ENCODE results near the gene TRIM14.
"Not testable (repeated sequence)": the region's sequence is repeated elsewhere in the genome, so short reads cannot be mapped to it uniquely, and the experiment has no call there.

TRIM14 gene

DNA sequence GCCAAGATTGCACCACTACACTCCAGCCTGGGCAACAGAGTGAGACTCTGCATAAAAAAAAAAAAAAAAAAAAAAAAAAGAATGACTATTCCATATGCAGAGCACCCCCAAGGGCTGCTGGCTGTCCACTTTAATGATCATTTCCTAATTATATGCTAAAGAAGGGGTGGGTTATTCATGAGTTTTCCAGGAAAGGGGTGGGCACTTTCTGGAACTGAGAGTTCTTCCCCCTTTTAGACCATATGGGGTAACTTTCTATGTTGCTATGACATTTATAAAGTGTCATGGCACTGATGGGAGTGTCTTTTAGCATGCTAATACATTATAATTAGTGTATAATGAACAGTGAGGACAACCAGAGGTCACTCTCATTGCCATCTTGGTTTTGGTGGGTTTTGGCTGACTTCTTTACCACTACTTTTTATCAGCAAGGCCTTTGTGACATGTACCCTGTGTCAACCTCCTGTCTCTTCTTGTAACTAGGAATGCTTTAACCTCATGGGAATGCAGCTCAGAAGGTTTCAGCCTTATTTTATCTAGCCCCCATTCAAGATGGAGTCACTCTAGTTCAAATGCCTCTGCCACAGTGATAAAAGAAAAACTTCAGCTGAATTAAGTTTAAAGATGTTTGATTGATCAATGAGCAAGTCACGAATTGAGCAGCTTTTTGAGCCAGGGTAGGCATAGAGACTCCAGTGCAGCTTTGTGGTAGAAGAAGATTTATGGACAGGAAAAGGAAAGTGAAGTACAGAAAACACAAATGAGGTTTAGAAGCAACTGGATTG is 69.5 kb downstream of the TRIM14 start:
- no peak for DNase-seq (ENCODE audit: low read depth, low spot score)

DNA sequence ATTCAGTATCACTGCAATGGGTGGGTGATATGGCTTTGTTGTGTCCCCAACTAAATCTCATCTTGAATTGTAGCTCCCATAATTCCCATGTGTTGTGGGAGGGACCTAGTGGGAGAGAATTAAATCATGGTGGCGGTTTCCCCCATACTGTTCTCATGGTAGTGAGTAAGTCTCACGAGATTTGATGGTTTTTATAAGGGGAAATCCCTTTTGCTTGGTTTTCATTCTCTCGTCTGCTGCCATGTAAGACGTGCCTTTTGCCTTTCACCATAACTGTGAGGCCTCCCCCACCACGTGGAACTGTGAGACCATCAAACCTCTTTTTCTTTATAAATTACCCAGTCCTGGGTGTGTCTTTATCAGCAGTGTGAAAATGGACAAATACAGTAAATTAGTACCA is 72.0 kb downstream of the TRIM14 start:
- no peak for DNase-seq (ENCODE audit: low read depth, low spot score)

DNA sequence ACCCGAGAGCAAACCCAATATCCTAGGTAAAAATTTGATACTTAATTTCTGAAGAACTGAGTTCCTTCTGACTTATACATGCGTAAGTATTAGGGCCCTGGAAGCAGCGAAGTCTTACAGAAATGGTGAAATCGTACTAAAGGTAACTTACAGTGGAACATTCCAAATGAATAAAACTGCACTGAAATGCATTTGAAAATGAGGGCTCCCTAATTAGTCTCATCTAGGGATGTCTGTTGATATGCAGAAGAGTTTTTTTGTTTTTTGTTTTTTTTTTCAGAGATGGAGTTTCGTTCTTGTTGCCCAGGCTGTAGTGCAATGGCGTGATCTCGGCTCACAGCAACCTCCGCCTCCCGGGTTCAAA is 72.9 kb downstream of the TRIM14 start:
- DNase-seq (ENCODE audit: low read depth, low spot score), result no peak

DNA sequence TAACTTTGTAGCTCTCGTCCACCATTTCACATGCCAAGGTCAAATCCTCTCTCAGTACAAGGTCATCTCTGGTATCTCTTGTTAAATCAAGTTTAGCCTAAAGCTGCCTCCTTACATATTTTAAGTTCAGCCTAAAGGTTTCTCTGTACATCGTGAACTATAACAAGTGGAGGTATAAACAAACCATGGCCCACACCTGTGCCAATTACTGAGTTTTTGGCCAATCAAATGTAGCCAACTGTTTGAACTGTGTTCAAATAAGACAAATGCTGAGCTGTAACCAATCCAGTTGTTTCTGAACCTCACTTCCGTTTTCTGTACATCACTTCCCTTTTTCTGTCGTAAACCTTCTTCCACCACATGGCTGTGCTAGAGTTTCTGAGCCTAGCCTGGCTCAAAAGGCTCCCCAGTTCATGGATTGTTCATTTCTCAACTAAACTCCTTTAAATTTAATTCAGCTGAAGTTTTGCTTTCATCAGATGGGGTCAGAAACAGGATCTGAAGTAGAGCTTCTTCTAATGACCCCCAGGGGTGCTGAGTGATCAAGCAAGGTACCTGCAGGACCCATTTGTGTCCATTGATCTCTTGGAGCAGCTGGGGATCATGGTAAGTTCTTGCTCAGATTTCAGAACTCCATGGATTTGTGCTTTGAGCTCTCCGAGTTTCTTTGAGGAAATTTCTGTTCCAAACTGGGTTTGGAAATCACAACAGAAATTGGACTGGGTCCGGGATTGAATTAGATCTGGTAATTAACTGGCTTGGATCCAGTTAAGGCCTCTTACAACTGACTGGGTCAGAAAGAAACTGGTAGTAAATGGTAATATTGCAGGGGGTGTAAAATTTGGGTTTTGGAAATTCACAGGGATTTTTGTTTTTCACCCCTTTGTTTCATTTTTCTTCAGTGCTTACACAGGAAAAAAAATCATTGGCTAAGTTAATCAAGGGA is 73.5 kb downstream of the TRIM14 start:
- DNase-seq (ENCODE audit: low read depth, low spot score), result no peak

DNA sequence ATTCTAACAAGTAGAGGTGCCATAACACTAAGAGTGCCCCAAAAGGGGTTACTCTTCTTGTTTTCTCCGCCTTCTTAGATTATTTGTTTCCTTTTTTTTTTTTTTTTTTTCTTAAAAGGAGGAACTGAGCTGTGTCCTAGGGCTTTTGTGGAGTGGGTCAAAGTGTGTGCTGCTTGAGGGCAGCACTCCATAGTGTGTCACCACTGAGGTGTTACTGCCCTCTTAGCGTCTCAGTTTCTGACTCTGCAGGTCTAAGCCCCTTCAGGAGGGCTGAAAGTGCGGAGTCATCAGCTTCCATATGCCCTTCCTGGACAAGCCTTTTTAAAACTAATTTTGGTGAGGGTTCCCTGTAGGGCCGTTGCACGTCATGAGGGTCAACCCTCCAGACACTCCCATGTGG is 75.1 kb downstream of the TRIM14 start:
- DNase-seq (ENCODE audit: low read depth, low spot score), result no peak

DNA sequence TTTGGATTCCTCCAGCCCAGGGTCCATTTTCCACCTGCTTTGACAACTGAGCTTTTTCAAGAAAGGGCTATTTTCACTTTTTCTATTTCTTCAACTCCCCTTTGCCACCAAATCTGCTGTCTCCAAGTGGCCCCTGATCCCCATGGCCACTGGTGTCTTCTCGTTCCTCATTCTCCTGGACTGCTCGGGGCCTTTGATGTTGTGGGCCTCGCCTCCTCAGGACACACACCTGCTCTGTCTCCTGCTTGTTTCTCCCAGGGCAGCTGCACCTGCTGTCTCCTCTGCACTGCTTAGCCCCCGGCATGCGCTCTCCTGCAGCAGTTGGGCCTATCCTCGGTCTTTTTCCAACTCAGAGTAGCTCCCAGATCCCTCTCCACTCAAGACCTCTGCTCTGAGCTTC is 78.8 kb downstream of the TRIM14 start:
- DNase-seq (ENCODE audit: low read depth, low spot score), result no peak

DNA sequence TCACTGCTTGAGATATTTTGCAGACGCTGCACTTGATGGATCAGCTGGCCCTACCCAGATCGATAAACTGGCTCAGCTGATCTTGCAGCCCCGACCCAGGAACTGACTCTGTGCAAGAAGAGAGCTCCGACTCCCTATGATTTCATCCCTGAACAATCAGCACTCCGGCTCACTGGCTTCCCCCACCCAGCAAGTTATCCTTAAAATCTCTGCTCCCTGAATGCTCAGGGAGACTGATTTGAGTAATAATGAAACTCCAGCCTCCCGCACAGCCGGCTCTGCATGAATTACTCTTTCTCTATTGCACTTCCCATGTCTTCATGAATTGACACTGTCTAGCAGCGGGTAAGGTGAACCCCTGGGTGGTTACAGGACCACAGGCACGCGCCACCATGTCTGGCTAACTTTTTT is 79.4 kb downstream of the TRIM14 start:
- no peak for DNase-seq (ENCODE audit: low read depth, low spot score)

DNA sequence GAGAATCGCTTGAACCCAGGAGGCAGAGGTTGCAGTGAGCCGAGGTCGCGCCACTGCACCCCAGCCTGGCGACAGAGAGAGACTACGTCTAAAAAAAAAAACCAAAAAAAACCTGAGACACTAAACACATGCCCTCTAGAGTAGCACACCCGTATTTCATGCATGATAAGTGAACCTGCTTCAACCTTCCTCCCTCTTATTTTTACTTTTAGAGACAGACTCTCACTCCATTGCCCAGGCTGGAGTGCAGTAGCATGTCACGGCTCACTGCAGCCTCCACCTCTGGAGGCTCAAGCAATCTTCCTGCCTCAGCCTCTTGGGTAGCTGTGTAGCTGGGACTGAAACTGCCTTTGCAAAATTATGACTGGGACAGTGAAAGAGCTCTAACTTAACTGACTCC is 80.1 kb downstream of the TRIM14 start:
- DNase-seq (ENCODE audit: low read depth, low spot score), result no peak

DNA sequence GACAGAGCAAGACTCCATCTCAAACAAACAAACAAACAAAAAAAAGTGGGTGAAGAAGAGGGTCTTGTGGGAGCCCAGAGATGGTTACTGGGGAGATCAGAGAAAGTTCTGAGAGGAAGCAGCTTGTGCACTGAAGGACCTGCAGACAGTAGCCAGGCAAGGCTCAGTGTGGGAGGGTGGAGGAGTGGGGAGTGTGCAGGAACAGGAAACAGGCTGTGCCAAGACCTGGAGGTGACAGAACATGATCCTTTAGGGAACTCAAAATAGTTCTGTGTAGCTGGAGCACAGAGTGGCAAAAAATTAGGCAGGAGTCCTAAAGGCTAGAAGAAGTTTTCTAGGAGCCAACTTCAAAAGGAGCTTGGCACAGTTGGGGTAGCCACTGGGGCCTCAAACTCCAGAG is 81.7 kb downstream of the TRIM14 start:
- DNase-seq (ENCODE audit: low read depth, low spot score), result no peak

DNA sequence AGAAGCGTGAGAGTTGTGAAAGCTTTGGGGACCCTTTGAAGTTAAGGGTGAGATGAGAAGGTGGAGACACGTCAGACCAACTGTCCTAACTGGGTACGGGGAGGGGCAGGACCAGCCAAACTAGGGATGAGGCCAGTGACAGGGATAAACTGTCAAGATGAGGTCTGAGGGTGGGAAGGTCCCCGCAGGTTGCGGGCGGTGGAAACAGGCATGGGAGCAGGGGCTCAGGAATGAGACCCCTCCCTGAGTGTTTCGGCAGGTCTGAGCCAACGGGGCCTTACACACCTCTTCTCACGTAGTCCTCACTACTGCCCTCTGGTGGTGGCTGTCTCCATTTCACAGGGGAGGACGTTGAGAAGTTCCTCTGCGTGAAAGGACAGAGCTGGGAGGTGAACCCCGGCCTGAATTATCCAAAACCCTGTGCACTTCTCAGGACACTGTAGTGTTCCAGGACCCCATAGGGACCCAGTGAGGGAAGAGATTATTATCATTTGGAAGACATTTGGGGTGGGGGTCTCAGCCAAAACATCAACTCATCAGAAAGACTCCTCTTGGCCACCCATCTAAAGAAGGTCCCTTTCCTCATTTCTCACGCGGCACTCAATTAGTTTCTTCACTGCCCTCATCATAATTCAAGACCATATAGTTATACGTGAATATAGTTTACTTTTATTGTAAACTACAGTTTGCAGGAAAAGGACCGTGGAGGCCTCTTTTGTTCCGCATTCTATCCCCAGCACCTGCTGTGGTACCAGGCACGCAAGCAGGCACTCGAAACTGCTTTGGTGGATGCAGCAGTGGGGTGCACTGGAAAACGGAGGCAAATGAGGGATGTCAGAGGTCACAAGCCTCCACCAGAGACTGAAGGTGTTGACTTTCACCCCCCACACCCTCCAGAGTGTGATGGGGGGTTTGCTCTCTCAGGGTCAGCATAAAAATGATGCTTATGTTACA is 84.2 kb downstream of the TRIM14 start:
- no peak for DNase-seq (ENCODE audit: low read depth, low spot score)

DNA sequence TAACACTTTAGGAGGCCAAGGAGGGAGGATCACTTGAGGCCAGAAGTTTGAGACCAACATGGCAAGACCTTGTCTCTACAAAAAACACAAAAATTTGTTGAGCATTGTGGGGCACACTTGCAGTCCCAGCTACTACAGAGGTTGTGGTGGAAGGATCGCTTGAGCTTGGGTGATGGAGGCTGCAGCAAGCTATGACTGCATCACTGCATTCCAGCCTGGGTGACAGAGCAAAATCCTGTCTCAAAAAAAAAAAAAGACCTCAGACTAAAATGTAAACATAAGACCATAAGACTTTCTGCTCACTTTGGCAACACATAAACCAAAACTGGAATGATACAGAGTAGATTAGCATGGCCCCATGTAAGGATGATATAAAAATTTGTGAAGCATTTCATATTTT is 87.1 kb downstream of the TRIM14 start:
- DNase-seq (ENCODE audit: low read depth, low spot score), result no peak

DNA sequence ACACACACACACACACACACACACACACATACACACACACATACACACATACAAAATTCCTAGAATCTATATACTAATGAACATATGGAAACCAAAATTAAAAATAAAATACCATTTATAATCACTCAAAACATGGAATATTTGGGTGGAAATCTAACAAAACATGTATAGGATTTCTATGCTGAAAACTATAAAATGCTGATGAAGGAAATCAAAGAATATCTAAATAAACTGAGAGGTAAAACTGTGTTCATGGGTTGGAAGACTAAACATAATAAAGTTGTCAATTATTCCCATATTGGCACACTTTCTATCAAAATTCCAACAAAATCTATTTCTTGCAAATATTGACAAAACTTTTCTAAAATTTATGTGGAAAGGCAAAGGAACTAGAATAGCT is 87.9 kb downstream of the TRIM14 start:
- no peak for DNase-seq (ENCODE audit: low read depth, low spot score)

DNA sequence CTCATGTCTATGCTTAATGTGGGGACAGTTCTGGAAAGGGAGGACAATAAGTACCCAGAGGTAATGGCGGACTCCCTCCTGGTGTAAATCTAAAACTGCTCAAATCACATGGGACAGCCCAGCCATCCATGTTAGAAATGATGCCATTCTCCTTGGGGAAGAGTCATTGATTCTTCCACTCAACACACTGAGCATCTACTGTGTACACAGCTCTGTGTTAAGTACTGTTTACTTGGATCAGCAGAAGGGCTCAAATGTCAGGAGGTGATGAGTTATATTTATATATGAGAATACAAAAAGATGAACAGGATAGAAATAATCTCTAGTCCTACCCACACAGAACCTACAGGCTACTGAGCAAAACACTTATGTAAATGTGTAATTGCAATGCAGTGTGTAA is 94.3 kb downstream of the TRIM14 start:
- DNase-seq (ENCODE audit: low read depth, low spot score), result no peak

DNA sequence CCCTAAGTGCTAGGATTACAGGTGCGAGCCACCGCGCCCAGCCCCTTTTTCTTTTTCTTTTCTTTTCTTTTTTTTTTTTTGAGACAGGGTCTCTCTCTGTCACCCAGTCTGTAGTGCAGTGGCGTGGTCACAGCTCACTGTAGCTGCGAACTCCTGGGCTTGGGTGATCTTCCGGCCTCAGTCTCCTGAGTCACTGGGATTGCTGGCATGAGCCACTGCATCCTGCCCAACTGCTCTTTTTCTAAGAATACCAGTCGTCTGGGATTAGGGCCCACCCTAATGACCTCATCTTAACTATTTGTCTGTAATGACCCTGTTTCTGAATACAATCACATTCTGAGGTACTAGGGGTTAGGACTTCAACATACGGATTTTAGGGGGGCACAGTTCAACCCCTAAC is 96.6 kb downstream of the TRIM14 start:
- DNase-seq (ENCODE audit: low read depth, low spot score), result no peak

DNA sequence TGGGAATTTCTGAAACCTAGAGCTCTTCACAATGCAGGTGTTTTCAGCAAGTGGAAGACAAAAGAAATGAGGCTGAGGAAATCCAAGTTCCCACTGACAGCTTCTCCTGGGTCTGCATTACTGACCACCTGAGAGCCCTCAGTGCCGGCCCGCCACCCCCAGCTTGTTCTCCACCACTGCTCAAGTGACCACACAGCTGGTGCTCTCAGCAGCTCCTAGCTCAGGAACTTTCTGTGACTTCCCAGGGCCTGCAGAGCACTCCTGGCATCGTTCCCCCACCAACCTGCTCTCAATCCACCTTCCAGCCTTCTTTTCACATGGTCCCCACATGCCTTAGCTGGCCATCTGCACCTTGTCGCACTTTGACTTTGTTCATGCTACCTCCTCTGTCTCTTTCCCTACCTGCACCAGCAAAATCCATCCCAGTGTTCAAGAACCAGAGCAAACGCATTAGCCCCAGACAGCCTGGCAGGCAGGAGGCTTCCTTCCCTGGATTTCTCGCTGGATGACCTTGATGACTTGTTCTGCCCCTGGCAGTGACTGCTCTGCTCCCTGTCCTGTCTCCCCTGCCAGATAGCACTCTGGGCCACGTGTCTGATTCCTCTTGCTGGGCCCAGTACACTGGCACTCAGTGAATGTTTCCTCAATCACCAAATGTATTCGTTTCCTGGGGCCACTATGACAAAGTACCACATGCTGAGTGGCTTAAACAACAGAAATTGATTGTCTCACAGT is 97.5 kb downstream of the TRIM14 start:
- DNase-seq (ENCODE audit: low read depth, low spot score), result no peak

DNA sequence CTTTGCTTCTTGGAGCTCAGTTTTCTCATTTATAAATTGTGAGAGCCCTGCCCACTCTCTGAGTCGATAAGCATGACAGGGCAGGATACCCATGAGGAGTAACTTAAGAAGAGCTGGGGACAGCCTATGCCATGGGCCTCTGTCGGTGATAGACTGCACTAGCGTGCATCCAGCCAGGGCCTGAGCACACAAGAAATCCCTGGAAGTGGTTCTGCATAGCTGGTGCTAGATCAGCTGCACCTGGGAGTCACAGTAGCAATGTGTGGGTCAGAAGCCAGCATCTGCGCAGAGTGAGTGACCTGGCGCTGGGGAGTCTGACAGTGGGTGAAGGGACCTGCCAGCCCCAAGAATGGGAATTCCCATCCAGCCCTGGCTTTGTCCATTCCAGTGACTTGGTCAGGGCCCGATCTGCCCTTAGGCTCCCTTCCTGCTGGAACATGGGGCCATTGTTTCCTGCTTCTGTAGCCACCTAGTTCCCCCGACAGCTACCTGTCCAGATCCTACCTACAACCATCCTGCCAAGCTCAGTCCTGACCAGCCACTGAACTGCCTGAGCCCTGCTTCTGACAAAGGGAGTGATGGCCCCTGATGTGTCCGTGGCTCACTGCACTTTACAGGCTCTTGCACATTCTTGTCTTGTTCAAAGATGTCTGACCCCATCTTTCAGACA is 98.4 kb downstream of the TRIM14 start:
- DNase-seq (ENCODE audit: low read depth, low spot score), result no peak

DNA sequence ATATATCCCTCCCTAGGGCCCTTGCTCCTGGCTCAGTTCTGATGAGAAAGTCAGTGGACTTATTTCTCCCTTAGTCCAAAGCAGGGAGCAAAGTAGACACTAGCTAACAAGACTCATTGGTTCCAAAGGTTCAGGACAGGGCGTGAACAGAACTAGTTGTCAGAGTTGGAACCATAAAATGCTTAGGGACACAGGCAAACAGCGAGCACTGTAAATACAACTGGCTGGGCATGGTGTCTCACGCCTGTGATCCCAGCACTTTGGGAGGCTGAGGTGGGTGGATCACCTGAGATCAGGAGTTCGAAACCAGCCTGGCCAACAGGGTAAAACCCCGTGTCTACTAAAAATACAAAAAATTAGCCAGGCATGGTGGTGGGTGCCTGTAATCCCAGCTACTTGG is 99.2 kb downstream of the TRIM14 start:
- DNase-seq (ENCODE audit: low read depth, low spot score), result not testable (repeated sequence)

Measured in brain pericyte (primary cell).